Neural cell (in vitro differentiated cells): ENCODE data around the gene UMODL1.

ENCODE experiments used
- EP300 ChIP-seq: fragments of 450-650 bp; conservative IDR thresholded peaks from 2 replicates; pipeline ENCODE4 v1.6.1; 2014; ENCODE audit warnings: antibody characterized with exemption, mild to moderate bottlenecking, moderate library complexity; ENCODE audit not compliant: poor library complexity, severe bottlenecking
- EZH2 ChIP-seq: fragments of 200-600, 300-800 bp; shearing (Covaris generic), sonication (generic); IDR thresholded peaks from 2 replicates; pipeline ENCODE4 v1.6.1; 2014; ENCODE audit warnings: antibody characterized with exemption, low read length, borderline replicate concordance, mild to moderate bottlenecking; ENCODE audit not compliant: insufficient read depth, poor library complexity, severe bottlenecking
- REST ChIP-seq: IDR thresholded peaks from 2 replicates; pipeline ENCODE4 v1.6.1; 2012; ENCODE audit warnings: borderline replicate concordance
- TF ChIP-seq, protein P1 (sequence below): fragments of 450-650 bp; IDR thresholded peaks from 2 replicates; pipeline ENCODE4 v1.5.1; 2014; ENCODE audit warnings: antibody characterized with exemption, mild to moderate bottlenecking, moderate library complexity; ENCODE audit not compliant: poor library complexity, severe bottlenecking

GRCh38 chr21:42031816-42032215 is 39.3 kb upstream of the UMODL1 start:
- TF ChIP-seq, protein P1, sequence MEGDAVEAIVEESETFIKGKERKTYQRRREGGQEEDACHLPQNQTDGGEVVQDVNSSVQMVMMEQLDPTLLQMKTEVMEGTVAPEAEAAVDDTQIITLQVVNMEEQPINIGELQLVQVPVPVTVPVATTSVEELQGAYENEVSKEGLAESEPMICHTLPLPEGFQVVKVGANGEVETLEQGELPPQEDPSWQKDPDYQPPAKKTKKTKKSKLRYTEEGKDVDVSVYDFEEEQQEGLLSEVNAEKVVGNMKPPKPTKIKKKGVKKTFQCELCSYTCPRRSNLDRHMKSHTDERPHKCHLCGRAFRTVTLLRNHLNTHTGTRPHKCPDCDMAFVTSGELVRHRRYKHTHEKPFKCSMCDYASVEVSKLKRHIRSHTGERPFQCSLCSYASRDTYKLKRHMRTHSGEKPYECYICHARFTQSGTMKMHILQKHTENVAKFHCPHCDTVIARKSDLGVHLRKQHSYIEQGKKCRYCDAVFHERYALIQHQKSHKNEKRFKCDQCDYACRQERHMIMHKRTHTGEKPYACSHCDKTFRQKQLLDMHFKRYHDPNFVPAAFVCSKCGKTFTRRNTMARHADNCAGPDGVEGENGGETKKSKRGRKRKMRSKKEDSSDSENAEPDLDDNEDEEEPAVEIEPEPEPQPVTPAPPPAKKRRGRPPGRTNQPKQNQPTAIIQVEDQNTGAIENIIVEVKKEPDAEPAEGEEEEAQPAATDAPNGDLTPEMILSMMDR = no peak
- TF ChIP-seq REST (no peak), EP300 (no peak), EZH2 (no peak)
